Calu3 (cell line): ENCODE measurements around the gene MAP3K13. TPM values are rescaled to one million over a fixed set of nuclear protein-coding genes. Genes with fewer than 3 reads are reported as not detected.

ENCODE experiments used
- BruUV-seq: library from RNA; stranded (reverse); fragments of 400-500 nt; replicated peaks from 2 replicates; lab custom pipeline; 2021; lab: Mats Ljungman, UMichigan
- CTCF ChIA-PET: fragments of 300-600 bp; sonication (Branson Sonifier 250); formaldehyde crosslinking; loops from one replicate; lab custom pipeline; 2022; ENCODE audit warnings: antibody characterized with exemption; lab: Charles Lee
- DNase-seq: peaks from one replicate; pipeline ENCODE4 v3.0.0; 2022
- H3K27ac Mint-ChIP-seq: one replicate; pipeline ENCODE4 v1.8.0; 2022; ENCODE audit warnings: mixed read lengths; ENCODE audit not compliant: unreplicated experiment
- H3K27me3 Mint-ChIP-seq: one replicate; pipeline ENCODE4 v1.8.0; 2022; ENCODE audit warnings: mixed read lengths; ENCODE audit not compliant: unreplicated experiment
- H3K36me3 Mint-ChIP-seq: one replicate; pipeline ENCODE4 v1.8.0; 2022; ENCODE audit warnings: mild to moderate bottlenecking, moderate library complexity, mixed read lengths; ENCODE audit not compliant: insufficient read depth, unreplicated experiment
- H3K4me1 Mint-ChIP-seq: one replicate; pipeline ENCODE4 v1.8.0; 2022; ENCODE audit warnings: mild to moderate bottlenecking, low read depth, mixed read lengths; ENCODE audit not compliant: unreplicated experiment
- H3K4me3 Mint-ChIP-seq: one replicate; pipeline ENCODE4 v1.8.0; 2022; ENCODE audit warnings: mild to moderate bottlenecking, low read depth, moderate library complexity, mixed read lengths; ENCODE audit not compliant: unreplicated experiment
- H3K9me3 Mint-ChIP-seq: one replicate; pipeline ENCODE4 v1.8.0; 2022; ENCODE audit warnings: low read depth, mixed read lengths; ENCODE audit not compliant: unreplicated experiment
- intact Hi-C: fragments of 100-400 bp; cut with micrococcal nuclease; formaldehyde crosslinking; loops from one replicate; pipeline ENCODE4 v1.10.0; 2022; ENCODE audit not compliant: unreplicated experiment
- total RNA-seq: library from RNA; stranded (reverse); gene quantifications from 2 replicates; pipeline ENCODE4 v1.2.3, GENCODE V29; 2022
- TF ChIP-seq, protein P1 (sequence below): fragments of 200-600 bp; IDR thresholded peaks from one replicate; pipeline ENCODE4 v1.8.0; 2022; ENCODE audit warnings: antibody characterized with exemption; ENCODE audit not compliant: unreplicated experiment

MAP3K13 gene
- total RNA-seq, 1 experiment from 2014 or later, result 102 TPM

DNA sequence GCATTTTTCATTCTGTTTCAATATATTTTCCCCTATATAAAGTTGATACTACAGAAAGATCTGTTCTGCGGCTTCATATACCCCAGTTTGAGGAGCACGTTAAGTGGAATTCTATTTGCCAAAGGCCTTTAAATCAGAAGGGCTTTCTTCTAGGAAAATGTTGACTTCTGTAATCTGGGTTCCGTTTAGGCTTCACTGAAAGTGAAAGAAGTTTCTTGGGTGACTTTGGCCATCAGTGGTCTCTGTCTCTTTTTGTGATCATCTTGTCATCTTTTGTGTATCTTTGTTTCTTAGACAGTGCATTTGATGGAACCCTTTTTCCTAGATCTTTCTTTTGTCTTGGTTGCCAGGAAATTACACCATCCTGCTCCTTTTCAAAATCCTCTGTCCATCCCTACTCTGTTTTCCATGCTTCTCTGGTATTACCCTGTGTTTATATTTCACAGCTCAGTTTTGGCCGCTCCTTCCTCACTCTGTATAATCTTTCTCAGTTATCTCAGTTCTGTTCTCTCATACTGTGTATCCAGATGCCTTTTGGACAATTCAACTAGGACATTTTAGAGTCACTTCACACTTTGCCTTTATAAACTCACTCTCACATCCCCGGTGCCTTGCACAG is 40.7 kb upstream of the MAP3K13 start:
- Mint-ChIP-seq H3K27me3 (no peaks in the 10 kb centered on the region), H3K9me3 (peaks cover 2% of the 10 kb centered on the region), H3K36me3 (peaks cover 18% of the 10 kb centered on the region), H3K27ac (peak overlapping the region; percentile 32), H3K4me1 (peaks cover 66% of the 10 kb centered on the region), H3K4me3 (no peak overlapping the region)
- no TSS peak for BruUV-seq
- no peak for DNase-seq
- intact Hi-C loops, result no loop called here
- CTCF ChIA-PET, result no interaction called here
- TF ChIP-seq, protein P1, sequence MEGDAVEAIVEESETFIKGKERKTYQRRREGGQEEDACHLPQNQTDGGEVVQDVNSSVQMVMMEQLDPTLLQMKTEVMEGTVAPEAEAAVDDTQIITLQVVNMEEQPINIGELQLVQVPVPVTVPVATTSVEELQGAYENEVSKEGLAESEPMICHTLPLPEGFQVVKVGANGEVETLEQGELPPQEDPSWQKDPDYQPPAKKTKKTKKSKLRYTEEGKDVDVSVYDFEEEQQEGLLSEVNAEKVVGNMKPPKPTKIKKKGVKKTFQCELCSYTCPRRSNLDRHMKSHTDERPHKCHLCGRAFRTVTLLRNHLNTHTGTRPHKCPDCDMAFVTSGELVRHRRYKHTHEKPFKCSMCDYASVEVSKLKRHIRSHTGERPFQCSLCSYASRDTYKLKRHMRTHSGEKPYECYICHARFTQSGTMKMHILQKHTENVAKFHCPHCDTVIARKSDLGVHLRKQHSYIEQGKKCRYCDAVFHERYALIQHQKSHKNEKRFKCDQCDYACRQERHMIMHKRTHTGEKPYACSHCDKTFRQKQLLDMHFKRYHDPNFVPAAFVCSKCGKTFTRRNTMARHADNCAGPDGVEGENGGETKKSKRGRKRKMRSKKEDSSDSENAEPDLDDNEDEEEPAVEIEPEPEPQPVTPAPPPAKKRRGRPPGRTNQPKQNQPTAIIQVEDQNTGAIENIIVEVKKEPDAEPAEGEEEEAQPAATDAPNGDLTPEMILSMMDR, result no peak

DNA sequence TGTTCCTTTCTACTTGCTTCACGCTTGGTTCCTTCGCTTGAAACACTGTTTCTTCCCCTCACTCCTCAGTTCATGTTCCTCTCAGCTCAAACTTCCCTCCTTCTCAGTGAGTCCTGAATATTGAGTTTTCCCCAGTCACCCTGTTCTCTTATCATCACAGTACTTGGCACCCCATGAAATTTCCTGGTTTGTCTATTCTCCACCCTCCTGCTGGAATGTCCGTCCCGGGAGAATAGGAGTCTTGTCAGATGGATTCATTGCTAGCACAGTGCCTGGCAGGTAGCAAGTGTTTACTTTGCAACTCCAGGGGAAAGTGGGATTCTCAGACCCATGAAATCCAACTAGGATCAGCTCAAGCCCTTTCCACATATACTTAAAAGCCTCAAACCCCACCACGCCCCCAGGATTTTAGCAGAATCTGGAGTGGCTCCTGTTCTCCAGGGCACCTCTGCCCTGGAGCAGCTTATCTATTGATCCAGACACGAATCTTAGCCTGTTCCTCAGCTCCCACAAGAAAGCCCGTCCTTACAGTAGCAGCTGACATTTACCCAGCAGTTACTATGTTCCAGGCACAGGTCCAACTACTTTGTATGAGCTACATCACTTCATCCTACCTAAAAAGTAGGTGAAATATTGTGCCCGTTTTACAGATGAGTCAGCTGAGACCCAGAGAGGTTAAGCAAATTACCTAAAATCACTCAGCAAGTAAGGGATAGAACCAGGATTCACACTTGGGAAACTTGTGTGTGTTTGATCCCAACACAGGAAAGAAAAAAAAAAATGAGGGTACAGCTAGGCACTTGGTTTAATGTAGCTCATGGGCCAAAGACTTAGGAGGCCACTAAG is 36.8 kb upstream of the MAP3K13 start:
- peak overlapping the region; percentile 6 for H3K4me3 Mint-ChIP-seq
- no TSS peak for BruUV-seq
- no peaks in the 10 kb centered on the region for H3K27me3 Mint-ChIP-seq
- peak; percentile 50 for DNase-seq
- peaks cover 72% of the 10 kb centered on the region for H3K4me1 Mint-ChIP-seq
- CTCF ChIA-PET, result interaction anchor here (0.6 to 2.1 kb wide), 5 partner anchors 8 to 158 kb away, joined by 3 to 8 read pairs (median 3); no protein-coding TSS in a partner anchor
- H3K36me3 Mint-ChIP-seq, result peaks cover 51% of the 10 kb centered on the region
- peak overlapping the region; percentile 88 for H3K27ac Mint-ChIP-seq
- H3K9me3 Mint-ChIP-seq, result peaks cover 2% of the 10 kb centered on the region
- TF ChIP-seq, protein P1, result no peak
- intact Hi-C loops, result loop anchor here (1.0 kb wide), 1 partner anchor 8 kb away; no protein-coding TSS in a partner anchor

DNA sequence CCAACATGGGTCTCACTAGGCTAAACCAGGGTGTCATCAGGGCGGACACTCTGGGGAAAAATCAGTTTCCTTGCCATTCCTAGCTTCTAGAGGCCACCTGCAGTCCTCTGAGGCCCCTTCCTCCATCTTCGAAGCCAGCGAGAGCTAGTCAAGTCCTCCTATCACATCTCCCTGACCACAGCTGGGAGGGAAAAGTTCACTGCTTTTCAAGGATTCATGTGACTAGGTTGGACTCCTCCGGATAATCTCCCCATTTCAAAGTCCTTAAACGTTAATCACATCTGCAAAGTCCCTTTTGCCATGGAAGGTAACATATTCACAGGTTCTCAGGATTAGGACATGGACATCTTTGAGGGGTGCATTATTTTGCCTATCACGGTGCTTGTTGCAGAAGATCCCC is 35.9 kb upstream of the MAP3K13 start:
- Mint-ChIP-seq H3K4me3 (peak overlapping the region; percentile 73), H3K9me3 (peaks cover 2% of the 10 kb centered on the region), H3K36me3 (peaks cover 60% of the 10 kb centered on the region), H3K27me3 (no peaks in the 10 kb centered on the region), H3K27ac (peak overlapping the region; percentile 95), H3K4me1 (peaks cover 79% of the 10 kb centered on the region)
- no peak for DNase-seq
- BruUV-seq, result no TSS peak
- intact Hi-C loops, result no loop called here
- CTCF ChIA-PET, result interaction anchor here (1.0 to 2.1 kb wide), 2 partner anchors 9 to 19 kb away, joined by 3 to 8 read pairs; no protein-coding TSS in a partner anchor
- TF ChIP-seq, protein P1, result no peak

DNA sequence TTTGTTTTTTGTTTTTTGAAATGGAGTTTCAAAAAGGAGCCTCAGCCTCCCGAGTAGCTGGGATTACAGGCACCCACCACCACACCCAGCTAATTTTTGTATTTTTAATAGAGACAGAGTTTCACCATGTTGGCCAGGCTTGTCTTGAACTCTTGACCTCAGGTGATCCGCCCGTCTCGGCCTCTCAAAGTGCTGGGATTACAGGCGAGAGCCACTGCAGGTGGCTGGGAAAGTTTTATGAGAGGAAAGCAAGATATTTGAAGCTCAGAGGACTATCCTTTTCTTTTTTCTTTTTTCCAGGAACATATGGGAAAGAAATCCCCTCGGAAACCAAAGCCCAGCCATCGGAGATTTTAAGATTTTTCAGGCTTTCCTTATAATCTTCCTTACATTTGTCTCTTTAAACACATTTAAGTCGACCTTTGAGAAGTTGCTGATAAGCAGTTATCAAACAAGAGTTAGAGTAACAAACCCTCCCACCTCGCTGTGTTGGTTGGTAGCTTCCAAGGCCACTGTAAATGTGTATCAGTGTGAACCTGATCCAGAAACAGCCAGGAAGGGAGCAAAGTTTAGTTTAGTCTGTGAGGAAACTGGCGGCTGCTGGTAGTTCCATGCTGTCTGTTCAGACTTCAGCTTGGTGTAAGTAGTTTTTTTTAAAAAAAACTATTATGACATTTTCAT is 34.5 kb upstream of the MAP3K13 start:
- peak overlapping the region; percentile 95 for H3K27ac Mint-ChIP-seq
- intact Hi-C loops, result no loop called here
- BruUV-seq, result no TSS peak
- peaks cover 83% of the 10 kb centered on the region for H3K4me1 Mint-ChIP-seq
- CTCF ChIA-PET, result interaction anchor here (1.1 to 1.4 kb wide), 3 partner anchors 10 to 20 kb away, joined by 3 to 6 read pairs (median 5); no protein-coding TSS in a partner anchor
- DNase-seq, result peak; percentile 76
- H3K4me3 Mint-ChIP-seq, result peak overlapping the region; percentile 73
- peaks cover 72% of the 10 kb centered on the region for H3K36me3 Mint-ChIP-seq
- peaks cover 2% of the 10 kb centered on the region for H3K9me3 Mint-ChIP-seq
- TF ChIP-seq, protein P1, result no peak
- H3K27me3 Mint-ChIP-seq, result no peaks in the 10 kb centered on the region
